ENCODE results near the gene RALB.

Gene RALB

DNA sequence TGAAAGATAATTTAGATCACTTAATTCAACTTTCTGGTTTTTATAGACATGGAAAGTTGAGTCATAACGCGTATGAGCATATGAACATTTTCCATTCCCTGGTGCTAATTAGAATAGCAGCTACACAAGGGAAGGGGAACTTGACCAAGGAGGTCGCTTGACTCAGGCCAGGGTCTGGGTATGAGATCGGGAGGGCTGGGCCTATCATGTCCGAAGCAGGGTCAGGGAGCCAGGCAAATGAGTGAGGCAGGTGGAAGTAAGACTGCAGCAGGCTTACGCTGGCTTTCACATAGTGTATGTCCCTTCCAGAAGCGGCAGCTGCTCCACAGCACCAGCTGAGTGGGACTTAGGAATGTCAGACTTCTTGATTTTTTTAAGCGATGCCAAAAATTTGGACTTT lies 14.7 kb downstream of the RALB start:
- no peak for DNase-seq

DNA sequence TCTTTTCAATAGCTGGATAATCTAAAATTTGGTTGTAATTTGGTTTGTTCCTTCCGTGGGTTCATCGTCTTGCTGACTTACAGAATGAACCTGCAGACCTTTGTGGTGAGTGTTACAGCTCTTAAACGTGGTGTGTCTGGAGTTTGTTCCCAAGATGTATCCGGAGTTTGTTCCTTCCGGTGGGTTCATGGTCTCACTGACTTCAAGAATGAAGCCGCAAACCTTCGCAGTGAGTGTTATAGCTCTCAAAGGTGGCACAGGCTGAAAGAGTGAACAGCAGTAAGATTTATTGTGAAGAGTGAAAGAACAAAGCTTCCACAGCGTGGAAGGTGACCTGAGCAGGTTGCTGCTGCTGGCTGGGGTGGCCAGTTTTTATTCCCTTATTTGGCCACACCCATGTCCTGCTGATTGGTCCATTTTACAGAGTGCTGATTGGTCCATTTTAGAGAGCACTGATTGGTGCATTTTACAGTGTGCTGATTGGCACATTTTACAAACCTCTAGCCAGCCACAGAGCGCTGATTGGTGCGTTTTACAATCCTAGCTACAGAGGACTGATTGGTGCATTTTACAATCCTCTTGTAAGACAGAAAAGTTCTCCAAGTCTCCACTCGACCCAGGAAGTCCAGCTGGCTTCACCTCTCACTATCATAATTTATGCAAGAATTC lies 16.6 kb downstream of the RALB start:
- DNase-seq: no peak

GRCh38 chr2:120269816-120270215 lies 17.2 kb downstream of the RALB start:
- no peak for DNase-seq

DNA sequence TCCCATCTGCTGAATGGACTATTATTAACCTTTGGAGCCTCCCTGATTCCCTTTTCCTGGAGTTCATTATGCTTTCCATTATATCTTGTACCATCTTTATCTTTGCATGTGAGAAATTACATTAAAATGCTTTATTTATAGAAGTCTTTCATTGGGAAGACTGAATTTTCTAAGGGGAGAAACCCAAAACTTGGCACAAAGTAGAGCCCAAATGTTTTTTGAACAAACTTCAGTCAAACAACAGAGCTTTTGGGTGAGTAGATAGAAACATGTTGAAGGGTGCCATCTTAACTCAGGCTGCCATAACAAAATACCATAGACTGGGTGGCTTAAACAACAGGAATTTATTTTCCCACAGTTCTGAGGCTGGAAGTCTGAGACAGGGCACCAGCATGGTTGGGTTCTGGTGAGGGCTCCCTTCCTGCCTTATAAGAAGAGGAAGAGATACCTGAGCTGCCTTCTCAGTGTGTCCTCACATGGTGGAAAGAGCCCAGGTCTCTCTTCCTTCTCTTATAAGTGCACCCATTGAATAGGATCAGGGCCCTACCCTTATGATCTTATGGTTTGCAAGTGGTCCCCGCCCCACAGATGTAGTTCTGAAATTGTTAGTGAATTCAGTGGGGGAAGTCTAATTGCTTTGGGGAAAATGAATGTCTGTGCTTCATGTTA lies 19.2 kb downstream of the RALB start:
- DNase-seq: no peak

- no peak for DNase-seq
These were observed 20.3 kb downstream of the RALB start for GRCh38 chr2:120272763-120273481.

- no peak for DNase-seq
These were observed 23.2 kb downstream of the RALB start for GRCh38 chr2:120275617-120276400.

GRCh38 chr2:120277505-120278205 lies 25.0 kb downstream of the RALB start:
- no peak for DNase-seq

- no peak for DNase-seq
These were observed 26.2 kb downstream of the RALB start for GRCh38 chr2:120278901-120279300.

GRCh38 chr2:120279708-120280107 lies 27.1 kb downstream of the RALB start:
- DNase-seq: no peak

- DNase-seq: no peak
These were observed 31.0 kb downstream of the RALB start for GRCh38 chr2:120283649-120284048.

GRCh38 chr2:120285056-120285455 lies 32.4 kb downstream of the RALB start:
- no peak for DNase-seq

- no peak for DNase-seq
These were observed 34.7 kb downstream of the RALB start for GRCh38 chr2:120287183-120288015.

DNA sequence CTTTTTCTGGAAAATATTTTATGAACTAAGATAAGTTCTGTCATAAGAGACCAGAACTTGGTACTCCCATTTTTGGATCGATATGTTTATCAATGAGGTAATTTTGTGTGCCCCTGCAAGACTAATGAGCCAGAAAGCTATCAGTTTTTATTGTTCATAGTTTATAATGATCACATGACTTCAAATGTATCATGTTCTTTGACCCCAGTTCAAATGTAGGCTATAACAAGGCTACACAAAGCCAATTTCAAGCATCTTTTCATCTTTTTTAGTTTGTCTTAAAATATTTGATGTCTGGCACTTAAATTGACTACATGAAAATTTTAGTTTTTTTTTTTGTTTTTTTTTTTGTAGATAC lies 35.3 kb downstream of the RALB start:
- no peak for DNase-seq

- no peak for DNase-seq
These were observed 36.7 kb downstream of the RALB start for GRCh38 chr2:120289221-120289906.

DNA sequence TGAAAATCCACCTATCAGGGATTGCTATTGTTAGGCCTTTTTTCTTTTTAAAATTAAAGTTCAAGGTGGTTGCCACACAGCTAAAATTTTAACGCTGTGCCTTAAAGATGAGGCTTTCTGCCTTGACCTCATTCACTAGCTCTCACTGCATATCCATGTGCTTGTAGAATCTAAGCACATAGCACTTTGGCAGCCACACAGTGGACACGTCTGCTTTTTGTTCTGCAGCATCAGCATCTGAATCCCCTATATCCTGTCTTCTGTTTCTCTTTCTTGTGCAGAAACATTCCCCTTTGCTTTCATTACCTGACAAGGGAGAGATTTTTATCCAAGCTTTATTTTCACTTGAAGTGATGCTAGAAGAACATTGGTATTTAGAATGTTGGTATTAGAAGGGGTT lies 38.1 kb downstream of the RALB start:
- no peak for DNase-seq

DNA sequence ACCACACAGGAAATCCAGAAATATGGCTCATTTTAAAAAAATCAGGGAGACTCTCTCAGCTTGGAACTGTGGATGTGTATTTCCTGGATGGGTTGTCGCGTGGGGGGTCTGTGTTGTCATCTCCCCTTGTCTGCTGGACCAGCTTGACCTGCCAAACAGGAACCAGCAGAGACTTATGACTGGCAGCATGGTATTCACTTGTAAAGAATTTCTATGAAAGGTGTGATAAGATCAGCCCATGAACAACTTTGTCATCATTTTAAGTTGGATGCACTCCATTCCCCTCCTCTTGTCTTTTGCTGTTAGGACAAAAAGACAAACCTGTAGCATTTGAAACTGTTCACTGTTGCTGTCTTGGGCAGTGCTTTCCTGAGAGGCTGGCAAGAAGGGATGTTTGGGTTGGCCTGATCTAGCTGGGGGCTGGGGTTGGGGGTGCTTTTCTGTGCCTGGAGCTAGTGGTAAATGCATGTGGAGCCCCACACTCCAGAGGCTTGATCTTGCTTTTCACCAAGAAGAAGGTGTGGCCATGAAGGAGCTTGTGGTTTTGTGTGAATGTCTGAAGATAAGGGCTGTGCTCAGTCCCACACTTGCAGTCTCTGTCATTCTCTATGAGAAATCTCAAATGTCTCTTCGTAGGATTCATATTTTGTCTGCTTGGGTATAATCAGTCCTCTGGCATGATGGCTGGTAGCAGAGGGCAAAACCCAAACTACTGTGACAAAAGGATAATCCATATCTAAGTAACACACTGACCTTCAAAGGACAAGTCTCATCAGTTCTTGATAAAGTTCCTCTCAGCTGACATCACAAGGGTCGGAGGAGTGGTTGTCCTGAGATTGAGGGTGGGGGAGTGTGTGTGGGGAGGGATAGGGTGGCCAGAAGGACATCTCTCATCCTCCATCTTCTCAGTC lies 39.0 kb downstream of the RALB start:
- DNase-seq: no peak

- no peak for DNase-seq
These were observed 40.7 kb downstream of the RALB start for GRCh38 chr2:120293096-120294007.

DNA sequence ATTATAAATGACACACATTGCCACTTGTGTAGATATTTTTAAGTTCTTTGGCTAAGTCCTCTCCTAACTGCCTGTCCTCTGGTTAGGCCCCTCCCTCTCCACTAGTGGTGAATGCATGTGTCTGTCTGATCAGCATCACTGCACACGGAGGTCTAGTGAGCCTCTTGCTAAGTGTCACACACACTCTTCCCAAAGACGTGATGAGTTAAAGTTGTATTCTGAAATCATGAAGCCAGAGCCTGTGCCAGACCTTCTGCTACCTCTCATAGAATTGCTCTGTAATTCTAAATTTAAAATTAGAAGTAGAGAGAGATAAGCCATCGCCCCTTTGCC lies 41.3 kb downstream of the RALB start:
- no peak for DNase-seq

- DNase-seq: no peak
These were observed 45.7 kb downstream of the RALB start for GRCh38 chr2:120298173-120298835.
